Suprapubic skin (tissue), 3 donors: ENCODE data around the gene CLDN6.

Source experiments
- CTCF ChIP-seq, 2 donors: fragments of 200-600 bp in 1 of 2; fragments of 450-650 bp in 1 of 2; sonication (generic) in 1 of 2; IDR thresholded peaks; one replicate each; pipeline ENCODE4 v1.5.1; 2016 to 2019; ENCODE audit warnings: antibody characterized with exemption in 2 of 2, mild to moderate bottlenecking in 1 of 2, moderate library complexity in 1 of 2
- EP300 ChIP-seq: sonication (generic); formaldehyde crosslinking; IDR thresholded peaks from one replicate; pipeline ENCODE4 v1.6.1; 2017; ENCODE audit warnings: antibody characterized with exemption

- TF ChIP-seq CTCF (IDR thresholded peaks at IDR 0.05) (no peak), EP300 (no peak)
Measured at GRCh38 chr16:3009568-3010390, 8.2 kb downstream of the CLDN6 start.
